Nephron progenitor cell (in vitro differentiated cells): ENCODE results near the gene CEP76.
A peak's percentile ranks its signal among the peaks of the same experiment; 100 is the strongest.

ENCODE experiments used
- DNase-seq: peaks from one replicate; pipeline ENCODE4 v3.0.0; 2021
- H3K27ac Mint-ChIP-seq: 2 replicates; pipeline ENCODE4 v1.8.0; 2021; ENCODE audit warnings: mild to moderate bottlenecking, moderate library complexity, mixed read lengths
- H3K27me3 Mint-ChIP-seq: 2 replicates; pipeline ENCODE4 v1.8.0; 2021; ENCODE audit warnings: mild to moderate bottlenecking, low read depth, mixed read lengths; ENCODE audit not compliant: poor library complexity
- H3K36me3 Mint-ChIP-seq: 2 replicates; pipeline ENCODE4 v1.8.0; 2021; ENCODE audit warnings: low read depth, mixed read lengths
- H3K4me1 Mint-ChIP-seq: 2 replicates; pipeline ENCODE4 v1.8.0; 2021; ENCODE audit warnings: mixed read lengths
- H3K4me3 Mint-ChIP-seq: 2 replicates; pipeline ENCODE4 v1.8.0; 2021; ENCODE audit warnings: mild to moderate bottlenecking, moderate library complexity, mixed read lengths
- H3K9me3 Mint-ChIP-seq: 2 replicates; pipeline ENCODE4 v1.8.0; 2021; ENCODE audit warnings: mild to moderate bottlenecking, moderate library complexity, mixed read lengths
- TF ChIP-seq, protein P1 (sequence below): fragments of 200-600 bp; sonication (generic); IDR thresholded peaks from 2 replicates; pipeline ENCODE4 v1.5.0; 2021; ENCODE audit warnings: antibody characterized with exemption

The CEP76 gene

DNA sequence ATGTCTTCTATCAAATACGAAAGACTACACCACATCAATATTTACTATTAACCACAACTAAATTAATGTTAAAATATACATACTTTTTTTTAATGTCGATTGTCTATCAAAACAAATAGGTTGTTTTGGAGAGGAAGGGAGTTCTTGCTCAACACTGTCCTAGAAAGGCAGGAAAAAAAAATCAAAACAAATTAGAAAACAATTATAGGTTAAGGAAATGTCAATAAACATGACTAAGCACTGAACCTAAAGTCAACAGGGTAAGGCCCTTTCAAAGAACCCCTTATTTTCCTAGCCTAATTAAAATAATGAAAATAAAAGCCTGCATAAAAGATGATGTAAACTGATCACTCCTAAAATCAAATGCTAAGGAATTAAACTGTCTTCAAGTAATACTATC is 2.8 kb downstream of the CEP76 start:
- no peak for DNase-seq
- H3K27ac Mint-ChIP-seq = no peak overlapping the region
- H3K27me3 Mint-ChIP-seq = peaks cover 3% of the 10 kb centered on the region
- H3K4me1 Mint-ChIP-seq = peaks cover 34% of the 10 kb centered on the region
- TF ChIP-seq, protein P1, sequence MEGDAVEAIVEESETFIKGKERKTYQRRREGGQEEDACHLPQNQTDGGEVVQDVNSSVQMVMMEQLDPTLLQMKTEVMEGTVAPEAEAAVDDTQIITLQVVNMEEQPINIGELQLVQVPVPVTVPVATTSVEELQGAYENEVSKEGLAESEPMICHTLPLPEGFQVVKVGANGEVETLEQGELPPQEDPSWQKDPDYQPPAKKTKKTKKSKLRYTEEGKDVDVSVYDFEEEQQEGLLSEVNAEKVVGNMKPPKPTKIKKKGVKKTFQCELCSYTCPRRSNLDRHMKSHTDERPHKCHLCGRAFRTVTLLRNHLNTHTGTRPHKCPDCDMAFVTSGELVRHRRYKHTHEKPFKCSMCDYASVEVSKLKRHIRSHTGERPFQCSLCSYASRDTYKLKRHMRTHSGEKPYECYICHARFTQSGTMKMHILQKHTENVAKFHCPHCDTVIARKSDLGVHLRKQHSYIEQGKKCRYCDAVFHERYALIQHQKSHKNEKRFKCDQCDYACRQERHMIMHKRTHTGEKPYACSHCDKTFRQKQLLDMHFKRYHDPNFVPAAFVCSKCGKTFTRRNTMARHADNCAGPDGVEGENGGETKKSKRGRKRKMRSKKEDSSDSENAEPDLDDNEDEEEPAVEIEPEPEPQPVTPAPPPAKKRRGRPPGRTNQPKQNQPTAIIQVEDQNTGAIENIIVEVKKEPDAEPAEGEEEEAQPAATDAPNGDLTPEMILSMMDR = no peak
- no peak overlapping the region for H3K4me3 Mint-ChIP-seq
- H3K36me3 Mint-ChIP-seq = peaks cover 32% of the 10 kb centered on the region
- no peaks in the 10 kb centered on the region for H3K9me3 Mint-ChIP-seq

DNA sequence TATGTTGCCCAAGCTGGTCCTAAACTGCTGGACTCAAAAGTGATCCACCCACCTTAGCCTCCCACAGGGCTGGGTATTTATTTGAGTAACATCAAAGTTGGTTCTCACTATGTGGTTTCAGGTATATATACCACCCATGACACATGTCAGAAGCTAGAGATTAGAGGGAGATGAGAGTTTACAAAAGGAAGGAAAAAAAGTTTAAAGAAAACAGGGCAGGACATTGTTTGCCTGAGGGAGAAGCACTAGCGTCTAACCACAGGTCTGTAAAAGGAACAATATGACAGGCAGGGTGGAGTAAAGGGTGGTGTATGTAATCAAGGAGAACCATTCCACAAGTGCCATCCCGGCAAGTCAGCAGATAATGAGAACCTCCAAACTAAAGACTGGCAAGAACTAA is 8.5 kb downstream of the CEP76 start:
- H3K9me3 Mint-ChIP-seq = no peaks in the 10 kb centered on the region
- H3K4me3 Mint-ChIP-seq = no peak overlapping the region
- no peak overlapping the region for H3K27ac Mint-ChIP-seq
- no peaks in the 10 kb centered on the region for H3K4me1 Mint-ChIP-seq
- peaks cover 58% of the 10 kb centered on the region for H3K36me3 Mint-ChIP-seq
- TF ChIP-seq, protein P1 = no peak
- no peak for DNase-seq
- no peaks in the 10 kb centered on the region for H3K27me3 Mint-ChIP-seq

DNA sequence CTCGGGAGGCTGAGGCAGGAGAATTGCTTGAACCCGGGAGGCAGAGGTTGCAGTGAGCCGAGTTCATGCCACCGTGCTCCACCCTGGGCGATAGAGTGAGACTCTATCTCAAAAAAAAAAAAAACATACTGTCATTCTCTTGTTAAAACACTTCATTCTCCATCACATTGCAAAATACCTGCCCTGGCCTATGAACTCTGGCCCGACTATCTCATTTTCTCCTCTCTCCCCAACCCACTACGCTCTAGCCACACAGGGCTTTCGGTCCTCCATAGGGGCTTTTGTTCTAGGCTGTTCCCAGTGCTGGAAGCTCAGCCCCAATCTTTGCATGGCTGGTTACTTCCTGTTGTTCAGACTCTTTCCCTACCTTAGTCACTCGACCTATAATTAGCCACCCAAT is 10.3 kb downstream of the CEP76 start:
- no peak overlapping the region for H3K4me3 Mint-ChIP-seq
- H3K27ac Mint-ChIP-seq = no peak overlapping the region
- no peaks in the 10 kb centered on the region for H3K27me3 Mint-ChIP-seq
- TF ChIP-seq, protein P1 = no peak
- no peak for DNase-seq
- no peaks in the 10 kb centered on the region for H3K4me1 Mint-ChIP-seq
- peaks cover 51% of the 10 kb centered on the region for H3K36me3 Mint-ChIP-seq
- H3K9me3 Mint-ChIP-seq = no peaks in the 10 kb centered on the region

DNA sequence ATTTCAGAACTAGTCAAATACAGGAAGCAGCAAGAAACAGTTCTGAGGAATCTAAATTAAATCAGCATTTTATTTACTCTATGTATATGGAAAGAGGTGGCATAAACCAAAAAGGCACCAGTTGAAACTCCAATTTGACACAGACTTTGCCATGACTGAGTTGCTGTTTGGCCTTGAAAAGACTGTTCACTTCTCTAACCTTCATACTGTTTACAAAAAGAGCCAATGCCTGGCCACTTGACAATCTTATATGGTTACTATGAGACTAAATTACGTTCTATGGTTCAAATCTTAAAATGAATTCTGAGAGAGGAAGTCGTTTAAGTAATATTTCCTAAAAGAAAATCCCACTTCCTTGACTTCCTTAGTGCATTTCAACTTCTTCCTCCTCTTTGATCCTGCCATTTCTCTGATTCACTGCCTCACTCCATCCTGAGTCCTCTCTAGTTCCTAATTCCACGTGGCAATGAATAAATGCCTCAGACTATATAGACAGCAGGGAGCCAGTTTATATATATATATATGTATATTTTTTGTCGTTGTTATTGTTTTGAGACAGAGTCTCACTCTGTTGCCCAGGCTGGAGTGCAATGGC is 13.2 kb downstream of the CEP76 start:
- H3K4me1 Mint-ChIP-seq = no peaks in the 10 kb centered on the region
- no peak for DNase-seq
- no peaks in the 10 kb centered on the region for H3K9me3 Mint-ChIP-seq
- H3K27me3 Mint-ChIP-seq = no peaks in the 10 kb centered on the region
- H3K27ac Mint-ChIP-seq = no peak overlapping the region
- H3K4me3 Mint-ChIP-seq = no peak overlapping the region
- peaks cover 62% of the 10 kb centered on the region for H3K36me3 Mint-ChIP-seq
- TF ChIP-seq, protein P1 = no peak

DNA sequence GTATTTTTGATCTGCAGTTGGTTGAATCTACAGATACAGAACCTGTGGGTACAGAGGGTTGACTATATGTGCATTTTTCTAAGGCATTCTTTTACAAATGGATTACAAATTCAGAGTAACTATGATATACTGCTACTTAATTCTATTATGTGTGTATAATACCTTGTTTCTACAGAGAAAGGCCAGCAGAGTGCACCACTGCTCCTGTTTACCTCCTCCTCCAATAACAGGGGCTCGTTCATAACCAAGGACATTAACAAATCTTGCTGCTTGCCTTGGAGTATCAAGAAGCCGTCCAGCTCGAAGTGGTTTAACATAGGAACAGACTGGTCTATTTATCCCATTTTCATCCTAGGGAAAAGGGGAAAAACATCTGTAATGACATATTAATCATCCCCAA is 16.4 kb downstream of the CEP76 start:
- no peaks in the 10 kb centered on the region for H3K9me3 Mint-ChIP-seq
- DNase-seq = no peak
- H3K4me3 Mint-ChIP-seq = no peak overlapping the region
- no peaks in the 10 kb centered on the region for H3K4me1 Mint-ChIP-seq
- no peak overlapping the region for H3K27ac Mint-ChIP-seq
- H3K27me3 Mint-ChIP-seq = no peaks in the 10 kb centered on the region
- TF ChIP-seq, protein P1 = no peak
- H3K36me3 Mint-ChIP-seq = peaks cover 60% of the 10 kb centered on the region

DNA sequence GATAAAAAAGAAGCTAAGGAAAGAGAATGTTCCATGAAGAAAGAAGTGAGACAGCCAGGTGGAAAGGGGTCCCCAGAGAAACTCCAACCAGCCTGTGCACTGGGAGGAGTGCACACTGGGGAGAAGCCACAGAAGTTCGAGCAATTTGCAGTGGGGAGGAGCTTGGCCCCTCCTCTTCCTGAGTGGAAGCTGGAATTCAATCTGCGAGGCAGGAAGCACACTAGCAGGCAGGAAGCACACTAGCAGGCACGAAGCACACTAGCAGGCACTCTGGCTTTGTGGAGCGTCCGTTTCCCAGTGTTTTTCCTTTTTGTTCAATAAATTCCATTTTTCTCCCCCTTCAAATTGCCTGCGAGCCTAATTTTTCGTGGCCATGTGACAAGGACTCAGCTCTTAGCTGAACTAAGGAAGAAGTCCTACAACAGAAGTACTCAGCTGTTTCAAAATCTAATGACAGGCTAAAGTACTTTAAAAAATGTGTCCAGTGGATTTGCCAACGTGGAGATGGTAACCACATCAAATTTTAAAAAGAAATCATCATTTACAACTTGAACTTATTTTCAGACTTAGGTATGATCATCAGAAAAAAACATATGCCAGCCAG is 23.2 kb downstream of the CEP76 start:
- H3K4me3 Mint-ChIP-seq = no peak overlapping the region
- H3K36me3 Mint-ChIP-seq = peaks cover 34% of the 10 kb centered on the region
- peak overlapping the region; percentile 21 for H3K27ac Mint-ChIP-seq
- H3K27me3 Mint-ChIP-seq = peaks cover 2% of the 10 kb centered on the region
- DNase-seq = peak; percentile 23
- no peaks in the 10 kb centered on the region for H3K9me3 Mint-ChIP-seq
- peaks cover 11% of the 10 kb centered on the region for H3K4me1 Mint-ChIP-seq
- TF ChIP-seq, protein P1 = no peak
